Measurements from ENCODE around the gene AGK.

Gene AGK

GRCh38 chr7:141704741-141705140 is 153.5 kb downstream of the AGK start:
- no peak for TF ChIP-seq CTCF (conservative IDR thresholded peaks at IDR 0.05; ENCODE audit: low read depth, low read length)
- Histone ChIP-seq H3K27me3 (ENCODE audit: insufficient read depth, low read depth) (no peaks in the 10 kb centered on the region), H3K4me1 (ENCODE audit: low read depth, poor library complexity, severe bottlenecking) (peaks cover 8% of the 10 kb centered on the region), H3K36me3 (ENCODE audit: insufficient read depth) (no peaks in the 10 kb centered on the region), H2AFZ (ENCODE audit: low read depth) (no peak overlapping the region), H4K20me1 (ENCODE audit: insufficient read depth) (no peaks in the 10 kb centered on the region), H3K27ac (no peak overlapping the region), H3K9ac (no peak overlapping the region), H3K4me2 (no peak overlapping the region), H3K79me2 (ENCODE audit: insufficient read depth, low read depth) (no peaks in the 10 kb centered on the region), H3K4me3 (IDR thresholded peaks at IDR 0.05; ENCODE audit: insufficient read depth, low read depth, low read length) (no peak overlapping the region)
